ENCODE data around the gene DCXR. TPM values are rescaled to one million over a fixed set of nuclear protein-coding genes. Genes with fewer than 3 reads are reported as not detected.

DCXR gene
- total and polyA plus RNA-seq, 2 of the 13 experiments (the other 11 are each of a cell fraction or from before 2014, with no cell fraction given), result 287 to 311 TPM

DNA sequence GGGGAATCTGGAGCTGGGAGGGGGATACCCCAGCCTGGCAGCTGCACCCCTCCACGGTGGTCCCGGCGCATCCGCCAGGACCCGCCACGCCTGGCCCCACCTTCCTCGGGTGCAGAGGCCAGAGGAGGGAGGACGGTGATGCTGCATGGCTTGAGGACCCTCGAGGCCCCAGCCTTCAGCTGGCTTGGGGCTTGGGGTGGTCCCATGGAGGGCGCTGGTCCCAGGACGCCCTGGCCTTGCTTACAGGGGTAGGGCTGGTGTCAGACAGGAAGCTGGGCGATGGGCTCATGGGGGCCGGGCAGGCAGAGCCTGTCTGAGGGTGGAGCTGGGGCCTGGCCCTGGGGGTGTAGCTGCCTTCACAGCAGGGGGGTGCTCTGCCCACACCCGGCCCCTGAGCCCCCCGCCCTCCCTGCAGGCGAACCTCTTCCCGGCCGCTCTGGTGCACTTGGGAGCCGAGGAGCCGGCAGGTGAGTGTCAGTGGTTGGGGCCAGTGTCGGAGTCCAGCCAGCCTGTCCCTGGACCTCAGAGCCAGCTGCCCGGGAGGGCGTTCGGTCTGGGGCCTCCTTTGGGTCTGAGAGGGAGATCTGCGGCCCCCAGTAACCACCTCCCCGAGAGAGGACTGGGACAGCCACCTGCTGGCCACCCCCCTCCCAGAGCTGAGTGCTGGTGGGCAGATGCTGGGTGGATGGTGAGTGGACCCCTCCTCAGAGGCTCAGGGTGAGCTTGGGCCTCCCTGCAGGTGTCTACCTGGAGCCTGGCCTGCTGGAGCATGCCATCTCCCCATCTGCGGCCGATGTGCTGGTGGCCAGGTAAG is 21.2 kb downstream of the DCXR start (continued):
- TF ChIP-seq ZNF780A (CRISPR knock-in tag; IDR thresholded peaks at IDR 0.05) (no peak), TARDBP (CRISPR knock-in tag; IDR thresholded peaks at IDR 0.05) (peak; percentile 30; the same call in 1 of the 2 replicates), RBFOX2 (IDR thresholded peaks at IDR 0.05; ENCODE audit: low read depth, low read length) (peak; percentile 85), NCOA1 (CRISPR knock-in tag; IDR thresholded peaks at IDR 0.05) (no peak), RBM39 (IDR thresholded peaks at IDR 0.05; ENCODE audit: low read depth, low read length, poor library complexity, severe bottlenecking) (peak; percentile 59), ARID2 (CRISPR knock-in tag; IDR thresholded peaks at IDR 0.05; ENCODE audit: borderline replicate concordance) (peak; percentile 70; the same call in 1 of the 2 replicates)
- TF ChIP-seq, protein P1, sequence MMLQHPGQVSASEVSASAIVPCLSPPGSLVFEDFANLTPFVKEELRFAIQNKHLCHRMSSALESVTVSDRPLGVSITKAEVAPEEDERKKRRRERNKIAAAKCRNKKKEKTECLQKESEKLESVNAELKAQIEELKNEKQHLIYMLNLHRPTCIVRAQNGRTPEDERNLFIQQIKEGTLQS (CRISPR knock-in tag; IDR thresholded peaks at IDR 0.05), result 0 out of 2 replicates have a peak, but pooled peaks have one; percentile 12
- TF ChIP-seq, protein P2, sequence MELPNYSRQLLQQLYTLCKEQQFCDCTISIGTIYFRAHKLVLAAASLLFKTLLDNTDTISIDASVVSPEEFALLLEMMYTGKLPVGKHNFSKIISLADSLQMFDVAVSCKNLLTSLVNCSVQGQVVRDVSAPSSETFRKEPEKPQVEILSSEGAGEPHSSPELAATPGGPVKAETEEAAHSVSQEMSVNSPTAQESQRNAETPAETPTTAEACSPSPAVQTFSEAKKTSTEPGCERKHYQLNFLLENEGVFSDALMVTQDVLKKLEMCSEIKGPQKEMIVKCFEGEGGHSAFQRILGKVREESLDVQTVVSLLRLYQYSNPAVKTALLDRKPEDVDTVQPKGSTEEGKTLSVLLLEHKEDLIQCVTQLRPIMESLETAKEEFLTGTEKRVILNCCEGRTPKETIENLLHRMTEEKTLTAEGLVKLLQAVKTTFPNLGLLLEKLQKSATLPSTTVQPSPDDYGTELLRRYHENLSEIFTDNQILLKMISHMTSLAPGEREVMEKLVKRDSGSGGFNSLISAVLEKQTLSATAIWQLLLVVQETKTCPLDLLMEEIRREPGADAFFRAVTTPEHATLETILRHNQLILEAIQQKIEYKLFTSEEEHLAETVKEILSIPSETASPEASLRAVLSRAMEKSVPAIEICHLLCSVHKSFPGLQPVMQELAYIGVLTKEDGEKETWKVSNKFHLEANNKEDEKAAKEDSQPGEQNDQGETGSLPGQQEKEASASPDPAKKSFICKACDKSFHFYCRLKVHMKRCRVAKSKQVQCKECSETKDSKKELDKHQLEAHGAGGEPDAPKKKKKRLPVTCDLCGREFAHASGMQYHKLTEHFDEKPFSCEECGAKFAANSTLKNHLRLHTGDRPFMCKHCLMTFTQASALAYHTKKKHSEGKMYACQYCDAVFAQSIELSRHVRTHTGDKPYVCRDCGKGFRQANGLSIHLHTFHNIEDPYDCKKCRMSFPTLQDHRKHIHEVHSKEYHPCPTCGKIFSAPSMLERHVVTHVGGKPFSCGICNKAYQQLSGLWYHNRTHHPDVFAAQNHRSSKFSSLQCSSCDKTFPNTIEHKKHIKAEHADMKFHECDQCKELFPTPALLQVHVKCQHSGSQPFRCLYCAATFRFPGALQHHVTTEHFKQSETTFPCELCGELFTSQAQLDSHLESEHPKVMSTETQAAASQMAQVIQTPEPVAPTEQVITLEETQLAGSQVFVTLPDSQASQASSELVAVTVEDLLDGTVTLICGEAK (IDR thresholded peaks at IDR 0.05), result no peak
- TF ChIP-seq, protein P2 (CRISPR knock-in tag; IDR thresholded peaks at IDR 0.05), result 0 out of 2 replicates have a peak, but pooled peaks have one; percentile 0
- TF ChIP-seq, protein P3, sequence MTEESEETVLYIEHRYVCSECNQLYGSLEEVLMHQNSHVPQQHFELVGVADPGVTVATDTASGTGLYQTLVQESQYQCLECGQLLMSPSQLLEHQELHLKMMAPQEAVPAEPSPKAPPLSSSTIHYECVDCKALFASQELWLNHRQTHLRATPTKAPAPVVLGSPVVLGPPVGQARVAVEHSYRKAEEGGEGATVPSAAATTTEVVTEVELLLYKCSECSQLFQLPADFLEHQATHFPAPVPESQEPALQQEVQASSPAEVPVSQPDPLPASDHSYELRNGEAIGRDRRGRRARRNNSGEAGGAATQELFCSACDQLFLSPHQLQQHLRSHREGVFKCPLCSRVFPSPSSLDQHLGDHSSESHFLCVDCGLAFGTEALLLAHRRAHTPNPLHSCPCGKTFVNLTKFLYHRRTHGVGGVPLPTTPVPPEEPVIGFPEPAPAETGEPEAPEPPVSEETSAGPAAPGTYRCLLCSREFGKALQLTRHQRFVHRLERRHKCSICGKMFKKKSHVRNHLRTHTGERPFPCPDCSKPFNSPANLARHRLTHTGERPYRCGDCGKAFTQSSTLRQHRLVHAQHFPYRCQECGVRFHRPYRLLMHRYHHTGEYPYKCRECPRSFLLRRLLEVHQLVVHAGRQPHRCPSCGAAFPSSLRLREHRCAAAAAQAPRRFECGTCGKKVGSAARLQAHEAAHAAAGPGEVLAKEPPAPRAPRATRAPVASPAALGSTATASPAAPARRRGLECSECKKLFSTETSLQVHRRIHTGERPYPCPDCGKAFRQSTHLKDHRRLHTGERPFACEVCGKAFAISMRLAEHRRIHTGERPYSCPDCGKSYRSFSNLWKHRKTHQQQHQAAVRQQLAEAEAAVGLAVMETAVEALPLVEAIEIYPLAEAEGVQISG (CRISPR knock-in tag; IDR thresholded peaks at IDR 0.05), result peak; percentile 15
- TF ChIP-seq, protein P4, sequence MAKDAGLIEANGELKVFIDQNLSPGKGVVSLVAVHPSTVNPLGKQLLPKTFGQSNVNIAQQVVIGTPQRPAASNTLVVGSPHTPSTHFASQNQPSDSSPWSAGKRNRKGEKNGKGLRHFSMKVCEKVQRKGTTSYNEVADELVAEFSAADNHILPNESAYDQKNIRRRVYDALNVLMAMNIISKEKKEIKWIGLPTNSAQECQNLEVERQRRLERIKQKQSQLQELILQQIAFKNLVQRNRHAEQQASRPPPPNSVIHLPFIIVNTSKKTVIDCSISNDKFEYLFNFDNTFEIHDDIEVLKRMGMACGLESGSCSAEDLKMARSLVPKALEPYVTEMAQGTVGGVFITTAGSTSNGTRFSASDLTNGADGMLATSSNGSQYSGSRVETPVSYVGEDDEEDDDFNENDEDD (CRISPR knock-in tag; IDR thresholded peaks at IDR 0.05; ENCODE audit: borderline replicate concordance), result 0 out of 2 replicates have a peak, but pooled peaks have one; percentile 2
- TF ChIP-seq, protein P5, sequence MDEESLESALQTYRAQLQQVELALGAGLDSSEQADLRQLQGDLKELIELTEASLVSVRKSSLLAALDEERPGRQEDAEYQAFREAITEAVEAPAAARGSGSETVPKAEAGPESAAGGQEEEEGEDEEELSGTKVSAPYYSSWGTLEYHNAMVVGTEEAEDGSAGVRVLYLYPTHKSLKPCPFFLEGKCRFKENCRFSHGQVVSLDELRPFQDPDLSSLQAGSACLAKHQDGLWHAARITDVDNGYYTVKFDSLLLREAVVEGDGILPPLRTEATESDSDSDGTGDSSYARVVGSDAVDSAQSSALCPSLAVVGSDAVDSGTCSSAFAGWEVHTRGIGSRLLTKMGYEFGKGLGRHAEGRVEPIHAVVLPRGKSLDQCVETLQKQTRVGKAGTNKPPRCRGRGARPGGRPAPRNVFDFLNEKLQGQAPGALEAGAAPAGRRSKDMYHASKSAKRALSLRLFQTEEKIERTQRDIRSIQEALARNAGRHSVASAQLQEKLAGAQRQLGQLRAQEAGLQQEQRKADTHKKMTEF (CRISPR knock-in tag; IDR thresholded peaks at IDR 0.05), result 0 out of 2 replicates have a peak, but pooled peaks have one; percentile 9
